Subcutaneous adipose tissue (tissue), 4 donors: Measurements from ENCODE around the gene TMEM192. TPM values are rescaled to one million over a fixed set of nuclear protein-coding genes. Genes with fewer than 3 reads are reported as not detected.

Source experiments
- CTCF ChIP-seq: fragments of 450-650 bp; IDR thresholded peaks from one replicate; pipeline ENCODE4 v1.5.1; 2016; ENCODE audit warnings: low read depth, mild to moderate bottlenecking, control low read depth, antibody characterized with exemption, moderate library complexity
- total RNA-seq, 4 donors: library from RNA; depleted of rRNA; stranded (reverse); fragments of >200 nt; gene quantifications; one replicate each; pipeline ENCODE4 v1.1.0, GENCODE V29; 2016

The TMEM192 gene
- total RNA-seq, 4 donors from 2014 or later: 22.2 to 30.8 (median 25.9) TPM

GRCh38 chr4:165027762-165028402 is 84.8 kb downstream of the TMEM192 start:
- TF ChIP-seq CTCF: no peak

Other genes starting within 250 kb of the TMEM192 start
- gene APELA, start 235.7 kb downstream of the TMEM192 start, total RNA-seq: not detected
- 1 to 10 TPM in 2 of 4 donors, under 1 TPM in 1, not detected in 1; 0.66 to 1.5 (median 1.0) TPM for gene TRIM61, start 135.2 kb downstream of the TMEM192 start, total RNA-seq
- not detected for gene TRIM60, start 80.9 kb downstream of the TMEM192 start, total RNA-seq
- not detected for gene TRIM75, start 59.0 kb downstream of the TMEM192 start, total RNA-seq
- 10 to 100 TPM; 16.8 to 26.7 (median 21.2) TPM for gene KLHL2, start 94.7 kb upstream of the TMEM192 start, total RNA-seq
- 10 to 100 TPM; 11.9 to 68.8 (median 22.0) TPM for gene MSMO1, start 214.8 kb upstream of the TMEM192 start, total RNA-seq